Measurements from ENCODE around the gene SIN3A. TPM values are rescaled to one million over a fixed set of nuclear protein-coding genes. Genes with fewer than 3 reads are reported as not detected.
"Not testable (repeated sequence)": the region's sequence is repeated elsewhere in the genome, so short reads cannot be mapped to it uniquely, and the experiment has no call there.

Gene SIN3A
- total RNA-seq, 1 experiment from 2014 or later, result 64.4 TPM

GRCh38 chr15:75397494-75397893, 54.0 kb downstream of the SIN3A start:
- BruUV-seq (replicated peaks), result no TSS peak
- no peak overlapping the region for H3K4me3 Mint-ChIP-seq (ENCODE audit: unreplicated experiment)
- POLR2A ChIA-PET, result no interaction called here
- Histone ChIP-seq H3K4me3 (ENCODE audit: low read depth, low read length) (no peak overlapping the region), H3K27me3 (replicated peaks; ENCODE audit: control insufficient read depth, insufficient read depth, low read length) (no peaks in the 10 kb centered on the region), H3K36me3 (ENCODE audit: control insufficient read depth, insufficient read depth, low read length) (peaks cover 1% of the 10 kb centered on the region), H3K4me1 (no peaks in the 10 kb centered on the region), H3K9me3 (no peaks in the 10 kb centered on the region)
- DNase-seq, result no peak
- intact Hi-C loops (cut with micrococcal nuclease; ENCODE audit: unreplicated experiment), result no loop called here
- CTCF ChIA-PET, result no interaction called here
- peaks cover 67% of the 10 kb centered on the region for H3K36me3 Mint-ChIP-seq (ENCODE audit: insufficient read depth, unreplicated experiment)
- no peak overlapping the region for H3K27ac Mint-ChIP-seq (ENCODE audit: unreplicated experiment)
- no peak for TF ChIP-seq CTCF (IDR thresholded peaks at IDR 0.05; ENCODE audit: insufficient read depth in 1 of 2, low read depth in 1 of 2, low read length in 1 of 2, severe bottlenecking in 1 of 2, unreplicated experiment in 1 of 2)
- H3K9me3 Mint-ChIP-seq (ENCODE audit: unreplicated experiment), result no peaks in the 10 kb centered on the region
- no peaks in the 10 kb centered on the region for H3K27me3 Mint-ChIP-seq (ENCODE audit: insufficient read depth, unreplicated experiment)
- peaks cover 3% of the 10 kb centered on the region for H3K4me1 Mint-ChIP-seq (ENCODE audit: low read depth, unreplicated experiment)

GRCh38 chr15:75389791-75390382, 61.6 kb downstream of the SIN3A start:
- Histone ChIP-seq H3K9me3 (no peaks in the 10 kb centered on the region), H3K4me1 (peaks cover 9% of the 10 kb centered on the region; the same call in 1 of the 2 replicates), H3K36me3 (ENCODE audit: control insufficient read depth, insufficient read depth, low read length) (peaks cover 3% of the 10 kb centered on the region), H3K4me3 (ENCODE audit: low read depth, low read length) (no peak overlapping the region), H3K27me3 (replicated peaks; ENCODE audit: control insufficient read depth, insufficient read depth, low read length) (no peaks in the 10 kb centered on the region)
- no peaks in the 10 kb centered on the region for H3K9me3 Mint-ChIP-seq (ENCODE audit: unreplicated experiment)
- no TSS peak for BruUV-seq (replicated peaks)
- peaks cover 85% of the 10 kb centered on the region for H3K36me3 Mint-ChIP-seq (ENCODE audit: insufficient read depth, unreplicated experiment)
- DNase-seq, result no peak
- no peaks in the 10 kb centered on the region for H3K27me3 Mint-ChIP-seq (ENCODE audit: insufficient read depth, unreplicated experiment)
- H3K27ac Mint-ChIP-seq (ENCODE audit: unreplicated experiment), result peak overlapping the region; percentile 68
- CTCF ChIA-PET, result interaction anchor here (0.9 to 2.5 kb wide), 2 partner anchors 22 to 62 kb away, joined by 3 to 12 read pairs; partner anchors contain the start of gene MAN2C1
- intact Hi-C loops (cut with micrococcal nuclease; ENCODE audit: unreplicated experiment), result no loop called here
- POLR2A ChIA-PET, result interaction anchor here (0.5 to 1.0 kb wide), 2 partner anchors 22 to 73 kb away, joined by 6 read pairs; partner anchors contain the start of gene MAN2C1
- no peak for TF ChIP-seq CTCF (IDR thresholded peaks at IDR 0.05; ENCODE audit: insufficient read depth in 1 of 2, low read depth in 1 of 2, low read length in 1 of 2, severe bottlenecking in 1 of 2, unreplicated experiment in 1 of 2)
- peaks cover 6% of the 10 kb centered on the region for H3K4me1 Mint-ChIP-seq (ENCODE audit: low read depth, unreplicated experiment)
- no peak overlapping the region for H3K4me3 Mint-ChIP-seq (ENCODE audit: unreplicated experiment)

GRCh38 chr15:75383986-75384385, 67.5 kb downstream of the SIN3A start:
- H3K36me3 ChIP-seq (ENCODE audit: control insufficient read depth, insufficient read depth, low read length); H3K4me3 Mint-ChIP-seq (ENCODE audit: unreplicated experiment); H3K9me3 Mint-ChIP-seq (ENCODE audit: unreplicated experiment); H3K27me3 Mint-ChIP-seq (ENCODE audit: insufficient read depth, unreplicated experiment); H3K4me1 ChIP-seq; intact Hi-C loops (cut with micrococcal nuclease; ENCODE audit: unreplicated experiment); H3K4me1 Mint-ChIP-seq (ENCODE audit: low read depth, unreplicated experiment); BruUV-seq (replicated peaks); H3K4me3 ChIP-seq (ENCODE audit: low read depth, low read length); H3K9me3 ChIP-seq; H3K27me3 ChIP-seq (replicated peaks; ENCODE audit: control insufficient read depth, insufficient read depth, low read length): not testable (repeated sequence)
- H3K36me3 Mint-ChIP-seq (ENCODE audit: insufficient read depth, unreplicated experiment), result peaks cover 92% of the 10 kb centered on the region
- ChIA-PET CTCF (interaction anchor here (0.6 to 1.2 kb wide), 2 partner anchors 16 to 69 kb away, joined by 3 read pairs; no protein-coding TSS in a partner anchor), POLR2A (interaction anchor here (0.6 kb wide), 1 partner anchor 47 kb away, joined by 3 read pairs; no protein-coding TSS in a partner anchor)
- H3K27ac Mint-ChIP-seq (ENCODE audit: unreplicated experiment), result peak overlapping the region; percentile 50
- DNase-seq, result peak in 1 of 2 experiments; percentile 42
